Measurements from ENCODE around the gene EFHC1. TPM values are rescaled to one million over a fixed set of nuclear protein-coding genes. Genes with fewer than 3 reads are reported as not detected.

Gene EFHC1
- total RNA-seq, 2 experiments from 2014 or later, result 20.7 to 24.8 TPM

- no peak overlapping the region for H3K4me2 ChIP-seq (ENCODE audit: low read length)
- POLR2A ChIA-PET, result interaction anchor here (0.7 to 1.1 kb wide), 2 partner anchors 9 to 88 kb away, joined by 3 read pairs; no protein-coding TSS in a partner anchor
These were observed 87.6 kb downstream of the EFHC1 start for GRCh38 chr6:52507557-52508260.

GRCh38 chr6:52508261-52508739 is 88.2 kb downstream of the EFHC1 start:
- no TSS peak for BruUV-seq (replicated peaks)
- ChIA-PET POLR2A (interaction anchor here (0.6 to 1.1 kb wide), 2 partner anchors 9 to 101 kb away, joined by 3 to 5 read pairs; no protein-coding TSS in a partner anchor), CTCF (ENCODE audit: unreplicated experiment) (interaction anchor here (0.6 to 0.7 kb wide), 2 partner anchors 10 to 11 kb away, joined by 3 read pairs; no protein-coding TSS in a partner anchor)
- Histone ChIP-seq H3K36me3 (ENCODE audit: insufficient read depth, low read length) (peaks cover 91% of the 10 kb centered on the region), H3K9me3 (ENCODE audit: low read length) (no peaks in the 10 kb centered on the region), H3K4me1 (ENCODE audit: insufficient read depth, low read length, poor library complexity, severe bottlenecking) (peaks cover 15% of the 10 kb centered on the region), H3K9me2 (ENCODE audit: insufficient read depth, low read length) (no peaks in the 10 kb centered on the region), H4K20me1 (ENCODE audit: insufficient read depth, low read length) (no peaks in the 10 kb centered on the region), H3K79me2 (ENCODE audit: insufficient read depth, low read depth, low read length) (no peaks in the 10 kb centered on the region), H2AFZ (ENCODE audit: low read length) (no peak overlapping the region), H3K4me2 (ENCODE audit: low read length) (no peak overlapping the region), H3K4me3 (ENCODE audit: low read depth, low read length, poor library complexity, severe bottlenecking) (no peak overlapping the region), H3K27ac (ENCODE audit: low read depth, low read length, poor library complexity, severe bottlenecking) (no peak overlapping the region)
- intact Hi-C loops (cut with micrococcal nuclease; ENCODE audit: unreplicated experiment), result no loop called here
- DNase-seq (ENCODE audit: low spot score), result no peak
- TF ChIP-seq EZH2phosphoT487 (IDR thresholded peaks at IDR 0.05; ENCODE audit: borderline replicate concordance, low read depth, low read length) (no peak), CTCF (conservative IDR thresholded peaks at IDR 0.05; ENCODE audit: low read length) (no peak)

More at GRCh38 chr6:52507557-52508260, 87.6 kb downstream of the EFHC1 start:
- no peak for TF ChIP-seq EZH2phosphoT487 (IDR thresholded peaks at IDR 0.05; ENCODE audit: borderline replicate concordance, low read depth, low read length)
- no peak for TF ChIP-seq CTCF (conservative IDR thresholded peaks at IDR 0.05; ENCODE audit: low read length)
- Histone ChIP-seq H3K79me2 (ENCODE audit: insufficient read depth, low read depth, low read length) (no peaks in the 10 kb centered on the region), H3K9me3 (ENCODE audit: low read length) (no peaks in the 10 kb centered on the region), H3K9me2 (ENCODE audit: insufficient read depth, low read length) (no peaks in the 10 kb centered on the region), H2AFZ (ENCODE audit: low read length) (no peak overlapping the region), H3K36me3 (ENCODE audit: insufficient read depth, low read length) (peaks cover 90% of the 10 kb centered on the region), H4K20me1 (ENCODE audit: insufficient read depth, low read length) (no peaks in the 10 kb centered on the region), H3K27ac (ENCODE audit: low read depth, low read length, poor library complexity, severe bottlenecking) (no peak overlapping the region), H3K4me1 (ENCODE audit: insufficient read depth, low read length, poor library complexity, severe bottlenecking) (peaks cover 20% of the 10 kb centered on the region), H3K4me3 (ENCODE audit: low read depth, low read length, poor library complexity, severe bottlenecking) (no peak overlapping the region)
- CTCF ChIA-PET (ENCODE audit: unreplicated experiment), result interaction anchor here (0.7 kb wide), 1 partner anchor 11 kb away, joined by 3 read pairs; no protein-coding TSS in a partner anchor
- BruUV-seq (replicated peaks), result no TSS peak
- DNase-seq (ENCODE audit: low spot score), result no peak
- intact Hi-C loops (cut with micrococcal nuclease; ENCODE audit: unreplicated experiment), result no loop called here
